K562 (cell line): ENCODE measurements around the gene EPS8L1. TPM values are rescaled to one million over a fixed set of nuclear protein-coding genes. Genes with fewer than 3 reads are reported as not detected.

Experiments
- ASH1L ChIP-seq: fragments of 450-650 bp; IDR thresholded peaks from 2 replicates; pipeline ENCODE4 v1.6.1; 2018; ENCODE audit warnings: borderline replicate concordance, mild to moderate bottlenecking, low read depth; ENCODE audit not compliant: partially characterized antibody
- CHD4 ChIP-seq: fragments of 200-600 bp; sonication (generic); IDR thresholded peaks from 3 replicates; pipeline ENCODE4 v1.6.1; 2012; ENCODE audit warnings: low read depth, mild to moderate bottlenecking, mixed read lengths, low read length, inconsistent platforms; ENCODE audit not compliant: insufficient read depth, insufficient replicate concordance, poor library complexity, severe bottlenecking
- ETV5 ChIP-seq: sonication (generic); formaldehyde crosslinking; IDR thresholded peaks from 2 replicates; pipeline ENCODE4 v1.4.0; 2020; ENCODE audit warnings: low read depth, mild to moderate bottlenecking, missing genetic modification reagents
- HDAC1 ChIP-seq, 2 experiments: fragments of 450-650 bp; IDR thresholded peaks; 2 replicates each; pipeline ENCODE4 v1.6.1; 2016 to 2017; ENCODE audit warnings: inconsistent platforms in 1 of 2, mild to moderate bottlenecking in 1 of 2, moderate library complexity in 1 of 2
- KHSRP ChIP-seq: fragments of 450-650 bp; IDR thresholded peaks from 2 replicates; pipeline ENCODE4 v1.6.1; 2017
- LEF1 ChIP-seq: fragments of 450-650 bp; IDR thresholded peaks from 2 replicates; pipeline ENCODE4 v1.6.1; 2016; ENCODE audit warnings: mild to moderate bottlenecking
- MAFK ChIP-seq: IDR thresholded peaks from 2 replicates; pipeline ENCODE4 v1.6.1; 2011; ENCODE audit warnings: low read length, improper control_type of control experiment
- NEUROD1 ChIP-seq: fragments of 150-350 bp; IDR thresholded peaks from 2 replicates; pipeline ENCODE4 v1.6.1; 2014; ENCODE audit warnings: borderline replicate concordance, low read length, low read depth; ENCODE audit not compliant: partially characterized antibody
- NFIC ChIP-seq: fragments of 450-650 bp; IDR thresholded peaks from 2 replicates; pipeline ENCODE4 v1.6.1; 2017; ENCODE audit warnings: mild to moderate bottlenecking, inconsistent platforms
- NFIX ChIP-seq: fragments of 250-450 bp; sonication (Bioruptor Pico); IDR thresholded peaks from 2 replicates; pipeline ENCODE4 v1.4.0; 2020; ENCODE audit warnings: low read depth, mild to moderate bottlenecking, moderate library complexity
- OTX1 ChIP-seq: fragments of 450-650 bp; formaldehyde crosslinking; IDR thresholded peaks from 2 replicates; pipeline ENCODE4 v1.4.0; 2022; ENCODE audit warnings: mild to moderate bottlenecking
- RBFOX2 ChIP-seq: fragments of 200-400 bp; formaldehyde crosslinking; IDR thresholded peaks from 2 replicates; pipeline ENCODE4 v1.6.1; 2017; ENCODE audit warnings: low read depth, mild to moderate bottlenecking, low read length, moderate library complexity
- RCOR1 ChIP-seq, 2 experiments: IDR thresholded peaks; 2 replicates each; pipeline ENCODE4 v1.6.1; 2012; ENCODE audit warnings: low read depth in 2 of 2, low read length in 2 of 2, borderline replicate concordance in 1 of 2, improper control_type of control experiment in 1 of 2
- SAP30 ChIP-seq: fragments of 200-600 bp; sonication (generic); IDR thresholded peaks from 2 replicates; pipeline ENCODE4 v1.6.1; 2012; ENCODE audit warnings: borderline replicate concordance, low read depth, mild to moderate bottlenecking, moderate library complexity, low read length, control low read depth, inconsistent platforms; ENCODE audit not compliant: insufficient read depth, poor library complexity, severe bottlenecking
- SRF ChIP-seq, 2 experiments: fragments of 250-450, 450-650 bp in 1 of 2; sonication (Bioruptor Pico) in 1 of 2; sonication (generic) in 1 of 2; formaldehyde crosslinking; IDR thresholded peaks; 2 replicates each; pipeline versions ENCODE4 v1.5.0 to v1.5.1; 2020 to 2022; ENCODE audit warnings: mild to moderate bottlenecking in 1 of 2, missing genetic modification reagents in 1 of 2
- TOE1 ChIP-seq, 2 experiments: fragments of 450-650 bp in 1 of 2; sonication (generic) in 1 of 2; formaldehyde crosslinking in 1 of 2; IDR thresholded peaks; 2 replicates each; pipeline versions ENCODE4 v1.7.1 to v1.8.0; 2016 to 2022; ENCODE audit warnings: borderline replicate concordance in 2 of 2, mild to moderate bottlenecking in 2 of 2, antibody characterized with exemption in 1 of 2, inconsistent platforms in 1 of 2, low read depth in 1 of 2, missing genetic modification reagents in 1 of 2, moderate library complexity in 1 of 2
- USF2 ChIP-seq: sonication (generic); formaldehyde crosslinking; IDR thresholded peaks from 2 replicates; pipeline ENCODE4 v1.5.0; 2020; ENCODE audit warnings: missing genetic modification reagents
- ZKSCAN1 ChIP-seq: fragments of 150-350 bp; IDR thresholded peaks from 2 replicates; pipeline ENCODE4 v1.6.1; 2016; ENCODE audit warnings: low read depth, low read length
- polyA plus RNA-seq, 8 experiments: library from polyadenylated mRNA; depleted of rRNA in 4 of 8; stranded (reverse) in 5 of 8; unstranded in 3 of 8; fragments of >200 nt; fragmentation: Nextera tagmentation in 2 of 8; fragmentation: Illumina TruSeq in 1 of 8; extraction: Ambion mirVana in 2 of 8; extraction: Trizol in 1 of 8; gene quantifications; 2 replicates each; pipeline versions ENCODE4 v1.2.1 to v1.2.3, GENCODE V29; 2011 to 2014; ENCODE audit warnings: inconsistent platforms in 1 of 8, missing spikeins in 1 of 8
- total RNA-seq, 7 experiments: library from RNA; depleted of rRNA in 6 of 7; stranded (reverse); fragments of >200 nt in 6 of 7; fragmentation: Illumina TruSeq in 2 of 7; extraction: Trizol in 2 of 7; gene quantifications; 2 replicates each; pipeline versions ENCODE4 v1.2.1 to v1.2.3, GENCODE V29; 2011 to 2021; ENCODE audit warnings: low replicate concordance in 1 of 7
- TF ChIP-seq, protein P1 (sequence below): fragments of 250-450 bp; sonication (Bioruptor Pico); IDR thresholded peaks from 2 replicates; pipeline ENCODE4 v1.5.0; 2021
- TF ChIP-seq, protein P2 (sequence below): fragments of 450-650 bp; formaldehyde crosslinking; IDR thresholded peaks from 2 replicates; pipeline ENCODE4 v1.4.0; 2020; ENCODE audit warnings: mild to moderate bottlenecking, mixed read lengths
- TF ChIP-seq, protein P3 (sequence below), 2 experiments: fragments of 250-450 bp in 1 of 2; fragments of 450-650 bp in 1 of 2; sonication (Bioruptor Pico) in 1 of 2; IDR thresholded peaks; 2 replicates each; pipeline versions ENCODE4 v1.6.1 to v1.8.0; 2016 to 2021; ENCODE audit warnings: mild to moderate bottlenecking in 2 of 2, moderate library complexity in 2 of 2, missing compliant biosample characterization in 1 of 2, missing genetic modification characterization in 1 of 2

The EPS8L1 gene
- total and polyA plus RNA-seq, 9 of the 15 experiments (the other 6 are each of a cell fraction or from before 2014, with no cell fraction given) = 0.35 to 22.1 (median 11.9) TPM

GRCh38 chr19:55116232-55116858 is 40.7 kb downstream of the EPS8L1 start (continued):
- TF ChIP-seq RCOR1 (IDR thresholded peaks at IDR 0.05; ENCODE audit: borderline replicate concordance in 1 of 2, low read depth in 2 of 2, low read length in 2 of 2) = peak in 1 of 2 experiments; percentile 88; a peak in 2 of 4 replicates
- TF ChIP-seq USF2 = peak; percentile 94
- no peak for TF ChIP-seq NFIX
- TF ChIP-seq ETV5 (CRISPR knock-in tag) = no peak; the same call in none of the 2 replicates
- no peak for TF ChIP-seq CHD4
- TF ChIP-seq, protein P1, sequence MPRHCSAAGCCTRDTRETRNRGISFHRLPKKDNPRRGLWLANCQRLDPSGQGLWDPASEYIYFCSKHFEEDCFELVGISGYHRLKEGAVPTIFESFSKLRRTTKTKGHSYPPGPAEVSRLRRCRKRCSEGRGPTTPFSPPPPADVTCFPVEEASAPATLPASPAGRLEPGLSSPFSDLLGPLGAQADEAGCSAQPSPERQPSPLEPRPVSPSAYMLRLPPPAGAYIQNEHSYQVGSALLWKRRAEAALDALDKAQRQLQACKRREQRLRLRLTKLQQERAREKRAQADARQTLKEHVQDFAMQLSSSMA = no peak
- TF ChIP-seq, protein P2, sequence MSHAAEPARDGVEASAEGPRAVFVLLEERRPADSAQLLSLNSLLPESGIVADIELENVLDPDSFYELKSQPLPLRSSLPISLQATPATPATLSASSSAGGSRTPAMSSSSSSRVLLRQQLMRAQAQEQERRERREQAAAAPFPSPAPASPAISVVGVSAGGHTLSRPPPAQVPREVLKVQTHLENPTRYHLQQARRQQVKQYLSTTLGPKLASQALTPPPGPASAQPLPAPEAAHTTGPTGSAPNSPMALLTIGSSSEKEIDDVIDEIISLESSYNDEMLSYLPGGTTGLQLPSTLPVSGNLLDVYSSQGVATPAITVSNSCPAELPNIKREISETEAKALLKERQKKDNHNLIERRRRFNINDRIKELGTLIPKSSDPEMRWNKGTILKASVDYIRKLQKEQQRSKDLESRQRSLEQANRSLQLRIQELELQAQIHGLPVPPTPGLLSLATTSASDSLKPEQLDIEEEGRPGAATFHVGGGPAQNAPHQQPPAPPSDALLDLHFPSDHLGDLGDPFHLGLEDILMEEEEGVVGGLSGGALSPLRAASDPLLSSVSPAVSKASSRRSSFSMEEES (CRISPR knock-in tag) = peak; percentile 93
- TF ChIP-seq, protein P3, sequence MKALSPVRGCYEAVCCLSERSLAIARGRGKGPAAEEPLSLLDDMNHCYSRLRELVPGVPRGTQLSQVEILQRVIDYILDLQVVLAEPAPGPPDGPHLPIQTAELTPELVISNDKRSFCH (CRISPR knock-in tag; IDR thresholded peaks at IDR 0.05) = no peak
- TF ChIP-seq, protein P3 (tag; IDR thresholded peaks at IDR 0.05) = no peak
- TF ChIP-seq SAP30 = peak; percentile 46
- 0 out of 2 replicates have a peak, but pooled peaks have one; percentile 26 for TF ChIP-seq ZKSCAN1
- TF ChIP-seq KHSRP = no peak
- peak; percentile 91 for TF ChIP-seq TOE1 (IDR thresholded peaks at IDR 0.05; ENCODE audit: borderline replicate concordance)
- TF ChIP-seq TOE1 (CRISPR knock-in tag; IDR thresholded peaks at IDR 0.05; ENCODE audit: borderline replicate concordance, low read depth) = no peak
- peak in 1 of 2 experiments; percentile 80; a peak in 2 of 4 replicates for TF ChIP-seq HDAC1 (IDR thresholded peaks at IDR 0.05)
- 0 out of 2 replicates have a peak, but pooled peaks have one; percentile 13 for TF ChIP-seq LEF1
- peak; percentile 61 for TF ChIP-seq RBFOX2
- no peak for TF ChIP-seq NFIC
- no peak for TF ChIP-seq MAFK
- TF ChIP-seq OTX1 = no peak
- TF ChIP-seq NEUROD1 = no peak
- 0 out of 4 replicates have a peak, but pooled peaks of 1 of the 2 experiments have one; percentile 24 for TF ChIP-seq SRF (CRISPR knock-in tag; IDR thresholded peaks at IDR 0.05)
- no peak for TF ChIP-seq ASH1L
